ENCODE measurements around the gene ZC3H14.

- TF ChIP-seq CTCF (IDR thresholded peaks at IDR 0.05; ENCODE audit: insufficient read depth, low read depth, low read length) (no peak), EZH2 (IDR thresholded peaks at IDR 0.05; ENCODE audit: insufficient read depth, low read length) (no peak)
These were observed 6.3 kb upstream of the ZC3H14 start for GRCh38 chr14:88556581-88556980.
